ENCODE data around the gene PXDN.

DNA sequence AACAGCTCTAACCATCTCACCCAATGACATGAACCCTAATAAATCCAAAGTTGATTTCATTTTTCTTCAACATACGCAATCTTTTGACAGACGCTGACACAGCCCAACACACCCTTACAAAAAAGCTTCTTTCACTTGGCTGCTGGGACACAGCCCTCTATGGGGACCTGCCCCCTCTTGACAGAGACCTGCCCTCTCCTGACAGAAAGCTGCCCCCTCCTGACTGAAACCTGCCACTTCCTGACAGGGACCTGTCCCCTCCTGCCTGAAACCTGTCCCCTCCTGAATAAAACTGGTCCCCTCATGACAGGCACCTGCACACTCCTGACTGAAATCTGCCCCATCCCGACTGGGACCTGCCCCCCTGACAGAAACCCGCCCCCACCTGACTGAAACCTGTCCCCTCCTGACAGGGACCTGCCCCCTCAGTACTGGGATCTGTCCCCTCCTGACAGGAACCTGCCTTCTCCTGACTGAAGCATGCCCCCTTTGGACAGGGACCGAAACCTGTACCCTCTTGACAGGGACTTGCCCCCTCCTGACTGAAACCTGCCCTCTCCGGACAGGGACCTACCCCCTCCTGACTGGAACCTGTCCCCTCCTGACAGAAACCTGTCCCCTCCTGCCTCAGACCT is 87.9 kb downstream of the PXDN start:
- TF ChIP-seq, protein P1, sequence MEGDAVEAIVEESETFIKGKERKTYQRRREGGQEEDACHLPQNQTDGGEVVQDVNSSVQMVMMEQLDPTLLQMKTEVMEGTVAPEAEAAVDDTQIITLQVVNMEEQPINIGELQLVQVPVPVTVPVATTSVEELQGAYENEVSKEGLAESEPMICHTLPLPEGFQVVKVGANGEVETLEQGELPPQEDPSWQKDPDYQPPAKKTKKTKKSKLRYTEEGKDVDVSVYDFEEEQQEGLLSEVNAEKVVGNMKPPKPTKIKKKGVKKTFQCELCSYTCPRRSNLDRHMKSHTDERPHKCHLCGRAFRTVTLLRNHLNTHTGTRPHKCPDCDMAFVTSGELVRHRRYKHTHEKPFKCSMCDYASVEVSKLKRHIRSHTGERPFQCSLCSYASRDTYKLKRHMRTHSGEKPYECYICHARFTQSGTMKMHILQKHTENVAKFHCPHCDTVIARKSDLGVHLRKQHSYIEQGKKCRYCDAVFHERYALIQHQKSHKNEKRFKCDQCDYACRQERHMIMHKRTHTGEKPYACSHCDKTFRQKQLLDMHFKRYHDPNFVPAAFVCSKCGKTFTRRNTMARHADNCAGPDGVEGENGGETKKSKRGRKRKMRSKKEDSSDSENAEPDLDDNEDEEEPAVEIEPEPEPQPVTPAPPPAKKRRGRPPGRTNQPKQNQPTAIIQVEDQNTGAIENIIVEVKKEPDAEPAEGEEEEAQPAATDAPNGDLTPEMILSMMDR (IDR thresholded peaks at IDR 0.05) = no peak
- TF ChIP-seq EZH2 (IDR thresholded peaks at IDR 0.05; ENCODE audit: borderline replicate concordance, insufficient read depth, low read depth, low read length, poor library complexity, severe bottlenecking) = no peak
